Measurements from ENCODE around the gene PDCD11.

The PDCD11 gene

DNA sequence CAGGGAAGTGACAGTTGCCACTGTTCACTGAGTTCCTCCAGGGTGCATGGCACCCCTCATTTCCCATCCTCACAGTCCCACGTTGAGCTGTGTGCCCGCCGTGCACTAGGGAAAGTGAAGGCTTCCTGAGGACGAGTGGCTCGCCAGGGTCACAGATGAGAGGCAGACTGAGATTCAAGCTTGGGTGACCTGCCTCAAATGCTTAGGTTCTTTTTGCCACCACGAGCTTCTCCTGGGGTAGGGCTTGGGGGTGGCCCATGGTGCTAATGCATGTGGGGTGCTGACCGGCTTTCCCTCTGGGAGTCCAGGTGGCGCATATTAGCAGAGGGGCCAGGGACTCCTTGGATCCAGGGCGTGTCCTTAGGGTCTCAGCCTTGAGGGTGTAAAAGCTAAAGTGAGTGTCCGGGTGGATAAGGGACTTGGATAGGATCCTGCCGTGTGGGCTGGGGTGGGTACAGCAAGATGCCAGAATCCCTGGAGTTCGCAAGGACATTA is 53.8 kb downstream of the PDCD11 start:
- no peak for DNase-seq

DNA sequence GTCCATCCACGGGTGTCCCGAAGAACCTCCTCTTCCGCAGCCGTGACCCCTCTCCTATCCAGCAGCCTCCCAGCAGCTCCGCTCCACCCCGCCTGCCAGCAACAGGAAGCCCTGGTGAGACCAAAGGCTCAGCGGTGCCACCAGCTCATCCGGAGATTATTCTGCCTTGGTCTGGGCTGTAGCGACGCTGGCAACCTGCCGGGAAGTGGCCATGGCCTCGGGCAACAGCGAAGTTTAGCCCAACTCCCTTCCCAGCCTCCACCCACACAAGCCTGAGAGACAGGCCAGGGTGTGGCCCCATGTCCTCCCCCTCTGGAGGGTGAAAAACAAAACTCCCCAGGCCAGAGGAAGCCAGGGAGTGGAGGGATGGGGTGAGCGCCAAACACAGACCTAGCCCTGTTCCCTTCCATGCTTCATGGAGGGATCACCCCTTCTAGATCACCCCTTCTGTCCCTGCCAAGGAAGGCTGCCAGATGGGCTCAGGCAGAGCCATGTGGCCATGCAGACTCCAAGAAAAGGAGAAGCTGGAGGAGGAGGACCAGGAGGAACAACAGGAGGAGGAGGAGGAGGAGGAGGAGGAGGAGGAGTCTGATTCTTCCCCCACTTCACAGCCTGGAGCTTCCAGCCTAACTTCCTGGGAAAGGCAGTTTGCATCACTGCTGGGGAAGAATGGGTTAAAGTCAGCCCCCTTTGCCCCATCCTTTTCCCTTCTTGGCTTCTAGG is 54.8 kb downstream of the PDCD11 start:
- no peak for DNase-seq

DNA sequence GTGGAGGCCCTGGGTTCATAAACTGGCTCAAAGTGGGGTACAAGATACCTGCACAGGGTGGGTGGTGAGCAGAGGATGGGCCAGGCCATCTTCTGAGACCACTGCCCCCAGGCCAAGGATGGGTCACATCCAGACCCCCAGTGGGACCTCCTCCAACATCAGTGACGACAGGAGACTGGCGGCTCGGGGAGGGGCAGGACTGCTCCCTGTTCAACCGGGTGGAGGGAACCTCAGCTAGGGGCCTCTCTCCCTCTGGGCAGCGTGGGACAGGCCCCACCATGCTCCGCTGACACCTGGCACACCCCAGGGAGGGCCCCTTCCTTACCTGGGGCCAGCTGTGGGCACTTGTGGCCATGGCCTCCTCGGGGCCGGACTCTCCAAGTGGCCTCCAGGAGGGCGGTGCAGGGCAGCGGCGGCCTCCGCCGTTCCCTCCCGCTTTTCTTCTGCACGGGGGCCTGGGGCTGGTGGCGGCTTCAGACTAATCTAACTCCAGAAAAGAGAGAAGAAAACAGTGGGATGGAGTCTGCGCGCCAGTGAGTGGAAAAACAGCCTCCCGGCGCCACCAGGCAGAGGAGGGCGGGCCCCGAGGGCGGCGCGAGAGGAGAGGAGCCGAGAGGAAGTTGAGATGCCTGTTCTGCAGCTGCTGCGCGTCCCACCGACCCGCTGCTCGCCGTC is 55.5 kb downstream of the PDCD11 start, which contains the start of gene CALHM2:
CALHM2 (minus strand) TSS at position 540 of the 675 bp plus-strand sequence. CDS start 2,429 bp downstream, outside the sequence.
- DNase-seq: no peak

DNA sequence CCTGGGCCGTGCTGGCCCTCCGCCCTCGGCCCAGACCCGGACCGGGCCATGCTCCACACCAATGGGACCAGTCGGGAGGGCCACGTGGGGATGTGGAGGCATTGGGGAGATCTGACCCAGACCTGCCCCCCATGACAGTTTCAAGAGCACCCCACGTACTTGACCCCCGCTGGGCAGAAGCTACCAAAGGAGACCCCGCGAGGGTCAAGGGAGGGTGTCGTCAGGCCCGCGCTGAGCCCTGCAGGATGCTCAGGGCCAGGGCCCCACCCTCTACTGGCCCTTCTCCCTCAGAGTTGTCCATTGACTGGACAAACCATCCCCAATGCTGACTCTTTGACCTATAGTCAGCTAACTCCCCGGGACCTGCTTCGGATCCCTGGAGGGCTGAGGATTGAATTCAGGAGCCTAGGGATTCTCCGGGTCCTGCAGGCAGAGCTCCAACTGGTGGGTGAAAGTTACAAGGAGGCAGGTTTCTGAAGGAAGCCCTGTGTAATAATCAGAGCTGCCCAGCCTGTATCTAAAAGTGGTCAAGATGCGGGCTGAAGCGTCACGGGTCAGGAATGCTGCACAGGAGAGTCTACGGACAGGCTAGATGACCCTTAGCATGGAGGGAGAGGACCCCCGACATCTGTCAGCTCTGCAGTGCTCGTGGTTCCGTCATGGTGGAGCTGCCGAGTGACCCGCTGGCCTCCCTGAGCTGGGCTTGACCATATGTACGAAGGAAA is 56.2 kb downstream of the PDCD11 start:
- DNase-seq: no peak

DNA sequence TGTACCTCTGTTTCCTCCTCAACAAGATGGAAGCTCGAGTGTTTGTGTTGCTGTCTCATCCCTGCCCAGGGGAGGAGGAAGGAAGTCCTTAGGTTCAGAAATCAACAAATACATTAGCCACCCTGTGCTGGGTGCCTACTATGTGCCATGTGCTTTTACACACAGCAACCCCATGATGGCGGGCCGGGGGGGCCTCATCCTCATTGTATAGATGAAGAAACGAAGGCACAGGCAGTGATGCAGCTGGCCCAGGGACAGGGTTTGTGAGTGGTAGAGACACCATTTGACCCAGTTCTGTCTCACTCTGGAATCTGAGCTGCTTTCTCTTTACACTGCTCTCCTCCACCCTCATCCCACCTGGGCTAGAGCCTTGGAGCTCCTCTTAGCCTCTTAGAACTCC is 57.6 kb downstream of the PDCD11 start:
- DNase-seq: no peak

DNA sequence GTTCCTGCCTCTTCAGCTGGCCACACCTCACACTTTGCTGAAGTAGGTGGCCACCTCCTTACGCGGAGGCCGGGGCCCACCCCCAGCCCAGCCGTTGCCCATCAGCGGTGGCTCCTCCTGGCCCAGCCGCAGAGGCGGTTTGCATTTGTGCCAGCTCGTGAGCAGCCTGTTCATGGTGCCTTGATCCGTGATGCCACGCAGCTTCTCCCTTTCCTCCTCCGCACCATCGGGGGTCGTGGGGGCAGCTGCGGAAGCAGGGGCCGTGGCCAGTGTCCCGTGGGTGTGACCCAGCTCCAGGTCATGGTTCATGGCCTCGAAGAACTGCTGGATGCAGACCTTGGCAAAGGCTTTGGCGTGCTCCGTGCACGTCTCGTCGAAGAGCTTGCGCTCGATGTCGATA is 58.8 kb downstream of the PDCD11 start:
- no peak for DNase-seq

DNA sequence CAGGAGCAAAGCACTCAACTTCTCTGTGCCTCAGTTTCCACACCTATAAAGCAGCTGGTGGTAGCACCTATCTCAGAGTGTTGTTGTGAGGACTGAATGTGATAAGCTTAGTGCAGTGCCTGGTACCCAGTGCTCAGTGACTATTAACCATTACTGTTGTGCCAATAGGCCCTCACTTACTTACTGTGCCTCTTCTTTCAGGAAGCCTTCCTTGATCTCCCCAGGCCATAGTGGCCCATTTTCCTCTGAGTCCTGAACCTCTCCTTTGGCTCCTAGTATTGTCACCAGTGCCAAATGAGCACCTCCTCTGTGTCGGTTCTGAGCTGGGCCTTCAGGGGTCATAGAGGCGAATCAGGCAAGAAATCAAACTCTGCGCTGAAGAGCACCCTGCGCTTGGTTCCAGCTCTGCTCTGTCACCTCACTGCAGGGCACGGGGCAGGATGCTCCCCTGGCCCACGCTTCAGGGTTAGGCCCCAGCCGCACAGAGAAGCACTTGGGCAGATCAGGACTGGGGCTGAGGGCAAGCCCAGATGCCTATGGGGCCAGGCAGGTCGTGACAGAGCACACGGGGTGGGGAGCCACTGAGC is 59.7 kb downstream of the PDCD11 start:
- DNase-seq: no peak

DNA sequence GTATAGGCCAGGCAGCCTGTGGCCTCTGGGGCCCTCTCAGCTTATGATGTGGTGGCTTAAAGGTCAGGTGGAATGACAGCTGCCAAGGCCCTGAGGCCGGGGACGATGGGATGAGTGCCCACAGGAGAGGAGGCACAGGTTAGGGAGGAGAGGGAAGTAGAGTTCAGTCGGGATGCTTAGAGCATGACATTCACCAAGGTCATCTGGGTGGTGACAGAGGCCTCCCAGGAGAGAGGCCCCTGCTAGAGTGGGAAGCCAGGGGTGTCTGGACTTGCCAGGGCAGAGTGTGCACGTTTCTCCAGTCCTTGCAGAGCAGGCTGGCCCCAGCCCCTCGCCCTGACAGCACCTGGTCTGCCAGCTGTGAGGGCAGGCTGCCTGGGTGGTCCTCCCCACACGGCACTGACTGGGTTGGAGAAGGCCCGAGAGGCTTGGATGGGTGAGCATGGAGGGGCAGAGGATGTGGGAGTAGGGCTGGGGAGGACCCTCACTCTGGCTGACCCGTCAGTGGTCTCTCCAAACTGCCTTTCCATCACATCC is 60.8 kb downstream of the PDCD11 start:
- no peak for DNase-seq

DNA sequence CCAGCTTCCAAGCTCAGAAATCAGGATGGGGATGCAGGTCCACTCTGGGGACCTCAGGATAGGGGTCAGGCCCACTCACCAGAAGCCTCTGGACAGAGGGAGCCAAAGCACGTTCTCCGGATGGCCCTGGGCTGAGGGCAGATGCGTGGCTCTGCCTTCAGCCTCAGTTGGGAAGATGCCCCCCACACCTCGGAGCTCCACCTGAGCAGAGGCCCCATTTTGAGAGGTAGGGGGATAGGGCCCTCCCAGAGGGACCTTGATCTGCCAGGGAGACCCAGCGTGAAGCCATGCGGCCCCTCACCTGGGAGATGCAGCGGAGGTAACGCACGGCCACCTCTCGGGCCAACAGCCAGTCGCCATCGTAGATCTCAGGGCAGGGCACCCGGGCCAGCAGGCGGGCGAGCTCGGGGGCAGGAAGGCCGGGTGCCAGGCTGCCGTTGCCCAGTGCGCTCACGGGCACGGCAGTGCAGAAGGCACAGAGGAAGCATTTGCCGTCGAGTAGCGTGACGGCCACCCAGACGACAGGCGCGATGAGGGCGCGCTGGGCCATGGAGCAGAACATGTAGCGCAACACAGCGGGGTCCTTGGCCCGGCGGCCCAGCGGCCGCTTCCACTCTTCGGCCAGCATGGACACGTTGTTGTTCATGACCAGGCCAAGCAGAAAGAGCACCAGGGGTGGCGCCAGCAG is 61.6 kb downstream of the PDCD11 start:
- DNase-seq: no peak

DNA sequence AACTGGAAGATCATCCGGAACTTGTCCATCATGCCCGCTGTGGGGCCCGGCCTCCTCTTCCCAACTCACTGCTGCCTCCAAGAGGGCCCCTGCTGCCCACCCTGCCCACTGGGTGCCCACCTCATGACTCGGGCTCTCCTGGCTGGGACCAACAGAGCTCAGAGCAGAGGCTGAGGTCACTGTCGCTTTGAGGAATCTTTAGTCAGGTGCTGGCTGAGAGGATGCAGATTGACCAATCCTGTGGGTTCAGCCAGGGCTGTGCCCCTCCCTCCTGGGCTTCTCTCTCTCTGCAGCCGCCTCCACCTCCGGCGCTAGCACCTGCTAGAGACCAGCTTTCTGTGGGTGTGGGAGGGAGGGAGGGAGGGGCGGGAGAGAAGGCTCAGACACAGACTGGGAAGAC is 62.3 kb downstream of the PDCD11 start, which contains the start of gene CALHM1:
CALHM1 (minus strand) TSS at position 181 of the 400 bp plus-strand sequence; CDS start at position 32, 149 bp downstream.
- peak; percentile 3 for DNase-seq

DNA sequence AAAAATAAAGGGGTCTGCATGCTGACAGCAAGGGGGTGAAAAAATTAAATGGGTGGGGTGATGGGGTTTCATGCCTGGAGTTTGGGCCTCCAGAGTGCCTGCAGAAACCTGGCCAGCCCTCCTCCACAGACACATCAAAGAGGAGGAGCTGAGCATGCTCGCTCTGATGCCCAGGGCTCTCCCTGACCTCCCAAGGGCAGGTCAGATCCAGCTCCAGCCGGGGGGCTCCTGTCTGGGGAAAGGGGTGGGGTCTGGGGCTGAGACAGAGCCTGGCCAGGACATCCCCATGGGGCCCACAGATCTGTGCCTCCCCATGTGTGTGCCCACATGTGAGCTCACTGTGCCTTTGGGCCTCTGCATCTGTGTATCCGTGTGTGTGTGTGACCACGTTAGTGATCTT is 63.2 kb downstream of the PDCD11 start:
- DNase-seq: no peak

DNA sequence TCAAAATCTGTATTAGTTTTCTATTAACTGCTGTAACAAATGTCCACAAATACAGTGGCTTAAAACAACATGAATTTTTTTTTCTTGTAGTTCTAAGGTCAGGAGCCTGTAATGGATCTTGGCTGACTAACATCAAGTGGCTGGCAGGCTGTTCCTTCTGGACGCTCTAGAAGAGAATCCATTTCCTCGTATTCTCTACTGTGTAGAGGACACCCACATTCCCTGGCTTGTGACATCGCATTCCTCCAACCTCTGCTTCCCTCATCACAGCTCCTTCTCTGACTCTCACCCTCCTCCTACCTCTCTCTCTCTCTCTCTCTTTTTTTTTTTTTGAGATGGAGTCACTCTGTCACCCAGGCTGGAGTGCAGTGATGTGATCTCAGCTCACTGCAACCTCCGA is 67.1 kb downstream of the PDCD11 start:
- DNase-seq: no peak

DNA sequence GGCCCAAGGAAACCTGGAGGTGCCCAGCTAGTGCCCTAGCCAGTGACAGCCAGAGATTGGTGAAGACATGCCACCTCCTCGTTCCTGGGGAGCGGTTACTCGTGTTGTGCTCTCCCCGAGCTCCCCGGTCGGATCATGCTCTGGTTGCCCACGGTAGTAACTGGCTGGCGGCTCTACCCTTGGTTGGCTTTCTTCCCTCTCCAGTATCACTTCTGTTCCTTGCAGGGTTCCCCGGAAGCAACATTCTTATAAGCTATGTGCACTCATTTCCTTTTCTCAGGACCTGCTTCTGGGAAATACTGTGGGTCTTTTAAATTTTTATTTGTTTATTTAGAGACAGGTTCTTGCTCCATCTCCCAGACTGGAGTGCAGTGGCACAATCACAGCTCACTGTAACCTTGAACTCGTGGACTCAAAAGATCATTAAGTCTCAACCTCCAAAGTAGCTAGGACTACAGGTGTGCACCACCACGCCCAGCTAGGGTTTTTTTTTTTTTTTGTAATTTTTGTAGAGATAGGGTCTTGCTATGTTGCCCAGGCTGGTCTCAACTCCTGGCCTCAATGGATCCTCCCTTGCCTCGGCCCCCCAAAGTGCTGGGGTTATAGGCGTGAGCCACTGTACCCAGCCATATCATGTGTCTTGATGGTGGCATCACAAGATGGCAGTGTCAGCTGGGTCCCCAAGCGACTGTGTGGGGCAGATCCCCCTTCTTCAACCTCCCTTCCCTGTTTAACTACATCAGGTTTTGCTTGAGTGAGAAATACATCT is 69.2 kb downstream of the PDCD11 start:
- DNase-seq: no peak

DNA sequence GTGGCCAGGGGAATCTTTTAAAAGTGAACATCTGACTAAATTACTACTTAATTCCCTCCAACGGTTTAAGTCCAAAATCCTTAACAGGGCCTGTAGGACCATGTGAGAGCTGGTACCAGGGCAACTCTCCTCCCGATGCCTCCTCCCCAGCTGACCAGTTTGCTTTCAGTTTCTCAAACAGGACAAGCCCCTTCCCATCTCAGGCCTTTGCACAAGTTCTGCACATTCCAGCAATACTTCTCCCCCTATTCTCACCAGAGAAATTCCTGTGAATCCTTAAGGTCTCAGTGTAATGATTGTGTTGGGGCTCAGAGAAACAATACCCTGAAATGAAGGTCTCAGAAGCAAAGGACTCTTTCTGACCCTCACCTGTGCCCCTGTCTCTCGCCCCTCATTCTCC is 70.3 kb downstream of the PDCD11 start:
- DNase-seq: no peak

DNA sequence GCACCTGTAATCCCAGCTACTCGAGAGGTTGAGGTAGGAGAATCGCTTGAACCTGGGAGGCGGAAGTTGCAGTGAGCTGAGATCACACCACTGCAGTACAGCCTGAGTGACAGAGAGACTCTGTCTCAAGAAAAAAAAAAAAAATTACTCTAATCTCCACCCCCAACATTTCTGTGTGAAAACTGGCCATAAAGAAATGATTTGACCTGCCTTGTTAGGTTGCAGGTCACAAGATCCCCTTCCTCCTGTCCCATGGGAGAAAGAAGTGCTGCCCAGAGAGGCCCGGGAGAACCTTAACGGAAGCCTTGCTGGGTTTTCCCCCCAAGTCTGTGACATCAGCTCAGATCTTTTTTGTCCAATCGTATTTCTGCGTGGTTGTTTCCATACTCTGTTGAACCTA is 71.0 kb downstream of the PDCD11 start:
- DNase-seq: no peak

DNA sequence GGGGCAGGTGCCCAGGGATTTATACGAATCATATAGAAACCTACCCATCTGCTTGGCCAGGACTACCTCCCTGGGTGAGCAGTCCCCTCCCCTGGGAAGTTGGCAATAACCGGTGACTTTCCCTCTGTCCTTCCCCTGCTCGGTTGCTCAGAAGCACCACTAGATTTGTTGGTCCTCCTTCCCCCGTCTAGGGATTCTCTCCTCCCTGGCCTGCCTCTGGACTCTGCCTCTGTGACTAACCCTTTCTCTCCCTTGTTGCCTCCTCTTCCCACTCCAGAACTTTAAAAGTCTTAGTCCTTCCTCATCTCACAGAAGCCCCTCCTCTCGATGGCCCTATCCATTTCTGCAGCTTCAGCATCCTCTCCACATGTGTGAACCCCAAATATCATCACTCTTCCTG is 72.8 kb downstream of the PDCD11 start:
- DNase-seq: no peak

DNA sequence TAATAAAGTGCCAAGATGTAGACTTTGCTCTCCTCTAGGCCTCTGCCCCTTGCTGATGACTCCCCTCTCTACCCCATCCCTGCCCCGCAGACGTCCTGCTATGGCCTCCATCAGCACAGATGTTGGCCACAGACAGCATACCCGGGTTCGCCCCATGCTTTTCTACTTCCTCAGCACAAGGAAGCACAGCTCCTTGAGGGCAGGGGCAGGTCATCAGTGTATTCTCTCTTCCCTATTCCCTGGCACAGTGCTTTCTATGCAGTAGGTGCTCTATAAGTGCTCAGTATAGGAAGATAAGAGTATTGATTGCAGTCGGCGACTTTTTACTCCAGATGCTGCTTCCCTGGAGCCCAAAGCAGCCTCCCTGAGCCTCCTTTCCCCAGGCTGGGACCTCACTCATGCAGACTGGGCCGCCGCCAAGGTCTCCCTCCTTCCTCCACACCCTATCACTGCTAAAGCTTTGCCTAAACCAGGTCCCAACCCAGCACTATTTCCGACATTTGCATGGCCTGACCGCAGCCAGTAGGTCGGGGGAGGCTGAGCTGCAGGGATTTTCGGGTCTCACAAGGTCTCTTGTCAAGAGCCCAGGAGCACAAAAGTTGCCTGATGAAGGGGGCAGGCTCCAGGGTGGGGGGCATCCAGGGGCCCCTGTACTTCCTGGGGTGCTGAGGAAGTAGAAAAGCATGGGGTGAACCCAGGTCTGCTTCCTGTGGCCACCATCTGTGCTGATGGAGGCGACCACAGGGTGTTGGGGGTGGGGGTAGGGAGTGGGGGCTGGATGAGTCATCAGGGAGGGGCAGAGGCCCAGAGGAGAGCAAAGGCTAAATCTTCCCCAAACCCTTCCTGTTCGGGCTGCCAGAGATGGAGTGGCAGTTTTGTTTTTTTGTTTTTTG is 74.6 kb downstream of the PDCD11 start:
- DNase-seq: no peak

DNA sequence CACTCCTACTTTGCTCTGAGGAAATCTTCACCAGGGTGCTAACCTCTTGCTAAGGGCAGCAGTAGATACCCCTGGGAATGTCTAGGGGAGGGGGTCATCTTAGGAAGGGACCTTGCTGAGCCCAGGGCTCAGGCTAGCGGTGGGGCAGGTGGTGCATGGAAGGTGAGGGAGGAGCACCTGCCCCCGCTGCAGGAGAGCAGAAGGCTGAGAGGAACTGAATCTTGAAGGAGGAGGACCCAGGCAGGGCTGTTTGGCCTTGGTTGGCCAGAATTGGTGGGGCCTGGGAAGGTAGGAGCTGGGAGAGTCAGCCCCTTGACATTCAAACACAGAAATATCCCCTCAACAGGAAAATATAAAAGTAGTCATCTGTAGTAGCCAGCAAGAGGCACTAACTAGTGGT is 75.6 kb downstream of the PDCD11 start:
- no peak for DNase-seq

DNA sequence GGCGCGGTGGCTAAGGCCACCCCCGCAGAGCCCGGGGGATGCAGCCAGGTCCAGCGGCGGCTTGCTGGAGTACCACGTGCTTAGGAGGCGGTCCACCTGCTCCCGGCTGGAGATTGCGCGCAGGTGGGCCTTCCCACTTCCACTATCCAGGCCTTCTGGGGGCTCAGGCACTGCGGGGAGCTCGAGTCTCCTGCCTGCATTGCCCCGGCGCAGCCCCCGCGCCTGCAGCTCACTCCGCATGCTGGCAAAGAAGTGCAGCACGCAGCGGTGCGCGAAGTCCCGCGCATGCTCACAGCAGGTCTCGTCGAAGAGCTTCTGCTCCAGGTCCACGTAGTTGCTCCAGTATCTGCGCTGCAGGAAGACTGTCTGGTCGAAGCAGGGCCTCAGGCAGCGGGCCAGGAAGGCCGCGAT is 76.8 kb downstream of the PDCD11 start:
- DNase-seq: no peak

DNA sequence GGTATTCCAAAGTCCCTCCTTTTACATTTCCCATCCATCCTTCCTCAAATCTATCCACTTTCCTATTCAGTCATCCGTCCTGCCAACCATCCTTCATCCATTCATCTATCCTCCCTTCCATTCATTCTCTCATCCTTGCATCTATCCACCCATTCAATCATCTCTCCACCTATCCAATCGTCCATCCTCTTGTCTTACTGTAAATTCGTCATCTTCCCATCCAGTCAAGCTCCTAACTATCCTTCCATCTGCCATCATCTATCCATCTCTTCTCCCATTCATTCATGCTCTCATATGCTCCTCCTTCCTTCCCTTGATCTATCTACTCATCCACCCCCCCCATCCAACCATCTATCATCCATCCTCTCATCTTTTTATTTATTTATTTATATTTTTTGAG is 77.7 kb downstream of the PDCD11 start:
- no peak for DNase-seq
